ENCODE results near the gene GPBP1. TPM values are rescaled to one million over a fixed set of nuclear protein-coding genes. Genes with fewer than 3 reads are reported as not detected.

The GPBP1 gene
- total RNA-seq, 2 donors from 2014 or later: 46.5 to 73.8 TPM

GRCh38 chr5:57216714-57217113 lies 42.9 kb downstream of the GPBP1 start:
- intact Hi-C loops (cut with DNase I): no loop called here
- H3K4me1 ChIP-seq: no peaks in the 10 kb centered on the region

GRCh38 chr5:57219386-57219785 lies 45.5 kb downstream of the GPBP1 start:
- Histone ChIP-seq H3K27ac (no peak overlapping the region), H3K4me3 (no peak overlapping the region), H3K36me3 (no peaks in the 10 kb centered on the region), H3K9ac (ENCODE audit: low read depth in 2 of 2, low read length in 2 of 2) (no peak overlapping the region), H3K4me1 (no peaks in the 10 kb centered on the region), H3K9me3 (no peaks in the 10 kb centered on the region), H3K27me3 (no peaks in the 10 kb centered on the region)
- no peak for DNase-seq
- intact Hi-C loops (cut with DNase I): no loop called here
- no peak for TF ChIP-seq CTCF (IDR thresholded peaks at IDR 0.05)

More at GRCh38 chr5:57216714-57217113, 42.9 kb downstream of the GPBP1 start:
- H3K27me3 ChIP-seq: no peaks in the 10 kb centered on the region
- no peak overlapping the region for H3K9ac ChIP-seq (ENCODE audit: low read depth in 2 of 2, low read length in 2 of 2)
- no peaks in the 10 kb centered on the region for H3K9me3 ChIP-seq
- no peak for DNase-seq
- TF ChIP-seq CTCF (IDR thresholded peaks at IDR 0.05): no peak
- no peak overlapping the region for H3K27ac ChIP-seq
- H3K36me3 ChIP-seq: no peaks in the 10 kb centered on the region
- no peak overlapping the region for H3K4me3 ChIP-seq

- H3K9me3 ChIP-seq: no peaks in the 10 kb centered on the region
- no peak overlapping the region for H3K27ac ChIP-seq
- no peak overlapping the region for H3K9ac ChIP-seq (ENCODE audit: low read depth in 2 of 2, low read length in 2 of 2)
- no peaks in the 10 kb centered on the region for H3K27me3 ChIP-seq
- H3K4me3 ChIP-seq: no peak overlapping the region
- DNase-seq: no peak
- no peaks in the 10 kb centered on the region for H3K4me1 ChIP-seq
- intact Hi-C loops (cut with DNase I): loop anchor here (5.0 kb wide), 1 partner anchor 319 kb away; no protein-coding TSS in a partner anchor
- peak; percentile 92 for TF ChIP-seq CTCF (IDR thresholded peaks at IDR 0.05)
- H3K36me3 ChIP-seq: no peaks in the 10 kb centered on the region
Observed at GRCh38 chr5:57221049-57221568, 47.2 kb downstream of the GPBP1 start.

- intact Hi-C loops (cut with DNase I): no loop called here
- Histone ChIP-seq H3K4me3 (no peak overlapping the region), H3K9me3 (no peaks in the 10 kb centered on the region), H3K27ac (no peak overlapping the region), H3K4me1 (no peaks in the 10 kb centered on the region), H3K9ac (ENCODE audit: low read depth in 2 of 2, low read length in 2 of 2) (no peak overlapping the region), H3K27me3 (no peaks in the 10 kb centered on the region), H3K36me3 (no peaks in the 10 kb centered on the region)
- TF ChIP-seq CTCF (IDR thresholded peaks at IDR 0.05): no peak
- no peak for DNase-seq
Observed at GRCh38 chr5:57225553-57225952, 51.7 kb downstream of the GPBP1 start.

GRCh38 chr5:57229313-57229712 lies 55.5 kb downstream of the GPBP1 start:
- intact Hi-C loops (cut with DNase I): no loop called here

More at GRCh38 chr5:57229313-57229712, 55.5 kb downstream of the GPBP1 start:
- H3K4me3 ChIP-seq: no peak overlapping the region
- no peak for DNase-seq
- H3K9me3 ChIP-seq: no peaks in the 10 kb centered on the region
- H3K4me1 ChIP-seq: peaks cover 7% of the 10 kb centered on the region
- no peak overlapping the region for H3K9ac ChIP-seq (ENCODE audit: low read depth in 2 of 2, low read length in 2 of 2)
- no peak for TF ChIP-seq CTCF (IDR thresholded peaks at IDR 0.05)
- H3K27me3 ChIP-seq: no peaks in the 10 kb centered on the region
- H3K27ac ChIP-seq: no peak overlapping the region
- H3K36me3 ChIP-seq: peaks cover 5% of the 10 kb centered on the region
